ENCODE measurements around the gene DPH6.

DNA sequence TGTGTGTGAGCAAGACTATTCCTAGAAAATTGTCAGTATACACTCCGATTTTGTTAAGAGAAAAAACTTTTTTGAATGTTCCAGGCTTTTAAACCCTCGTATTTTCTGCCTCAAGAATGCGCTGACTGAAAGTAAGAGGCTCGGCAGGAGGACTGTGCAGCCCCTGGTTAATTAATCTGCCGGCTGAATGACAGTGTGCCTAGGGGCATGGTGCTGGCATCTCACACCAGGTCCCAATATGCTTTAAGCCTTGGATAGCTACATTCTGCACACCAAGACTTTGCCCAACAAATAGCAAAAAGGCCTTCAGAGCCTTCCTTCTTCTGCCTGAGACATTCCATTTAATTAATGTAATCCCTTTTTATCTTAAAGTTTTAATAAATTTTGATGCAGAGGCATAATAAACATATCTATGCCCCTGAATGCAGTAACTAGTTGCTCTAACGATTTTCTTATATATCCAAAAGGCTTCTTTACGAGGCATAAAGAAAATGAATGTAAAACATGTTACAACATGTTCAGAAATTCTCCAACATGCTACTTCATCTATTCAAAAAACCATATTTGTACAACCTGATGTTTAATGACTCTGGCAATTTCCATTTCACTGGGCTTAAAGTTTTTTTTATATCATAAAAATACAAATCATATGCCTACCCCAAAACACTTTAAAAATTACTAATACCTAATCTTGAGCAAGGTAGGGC lies 37.9 kb downstream of the DPH6 start:
- TF ChIP-seq CHD4 (IDR thresholded peaks at IDR 0.05; ENCODE audit: borderline replicate concordance), result no peak
- TF ChIP-seq, protein P1, sequence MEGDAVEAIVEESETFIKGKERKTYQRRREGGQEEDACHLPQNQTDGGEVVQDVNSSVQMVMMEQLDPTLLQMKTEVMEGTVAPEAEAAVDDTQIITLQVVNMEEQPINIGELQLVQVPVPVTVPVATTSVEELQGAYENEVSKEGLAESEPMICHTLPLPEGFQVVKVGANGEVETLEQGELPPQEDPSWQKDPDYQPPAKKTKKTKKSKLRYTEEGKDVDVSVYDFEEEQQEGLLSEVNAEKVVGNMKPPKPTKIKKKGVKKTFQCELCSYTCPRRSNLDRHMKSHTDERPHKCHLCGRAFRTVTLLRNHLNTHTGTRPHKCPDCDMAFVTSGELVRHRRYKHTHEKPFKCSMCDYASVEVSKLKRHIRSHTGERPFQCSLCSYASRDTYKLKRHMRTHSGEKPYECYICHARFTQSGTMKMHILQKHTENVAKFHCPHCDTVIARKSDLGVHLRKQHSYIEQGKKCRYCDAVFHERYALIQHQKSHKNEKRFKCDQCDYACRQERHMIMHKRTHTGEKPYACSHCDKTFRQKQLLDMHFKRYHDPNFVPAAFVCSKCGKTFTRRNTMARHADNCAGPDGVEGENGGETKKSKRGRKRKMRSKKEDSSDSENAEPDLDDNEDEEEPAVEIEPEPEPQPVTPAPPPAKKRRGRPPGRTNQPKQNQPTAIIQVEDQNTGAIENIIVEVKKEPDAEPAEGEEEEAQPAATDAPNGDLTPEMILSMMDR (IDR thresholded peaks at IDR 0.05), result no peak

All from A549 (cell line).